GM19463 (cell line): ENCODE results near the gene PGAM2.

Source experiments
- ATAC-seq: cut with Tn5 transposase; IDR thresholded peaks from one replicate; pipeline ENCODE4 v1.9.1; 2021; ENCODE audit warnings: mild to moderate bottlenecking, moderate library complexity; ENCODE audit not compliant: unreplicated experiment

Gene PGAM2

GRCh38 chr7:44065431-44066110, at the start of gene PGAM2:
Gene PGAM2 (minus strand): TSS chr7:44065567. CDS start chr7:44065529, 38 bp downstream.
- no peak for ATAC-seq

GRCh38 chr7:44114586-44115310, 49.4 kb upstream of the PGAM2 start:
- ATAC-seq = no peak

GRCh38 chr7:44113764-44114354, 48.5 kb upstream of the PGAM2 start:
- ATAC-seq = no peak

GRCh38 chr7:44112997-44113763, 47.8 kb upstream of the PGAM2 start:
- ATAC-seq = no peak

GRCh38 chr7:44112231-44112996, 47.0 kb upstream of the PGAM2 start:
- ATAC-seq = no peak

- no peak for ATAC-seq
Observed at GRCh38 chr7:44111761-44112160, 46.4 kb upstream of the PGAM2 start.

- ATAC-seq = no peak
Observed at GRCh38 chr7:44110719-44111635, 45.6 kb upstream of the PGAM2 start.

GRCh38 chr7:44109991-44110390, 44.6 kb upstream of the PGAM2 start:
- ATAC-seq = no peak

- no peak for ATAC-seq
Observed at GRCh38 chr7:44108768-44109750, 43.7 kb upstream of the PGAM2 start.

GRCh38 chr7:44107961-44108767, 42.8 kb upstream of the PGAM2 start:
- ATAC-seq = no peak

GRCh38 chr7:44107116-44107960, 42.0 kb upstream of the PGAM2 start:
- ATAC-seq = no peak

GRCh38 chr7:44106311-44107065, 41.1 kb upstream of the PGAM2 start:
- no peak for ATAC-seq

GRCh38 chr7:44105832-44106231, 40.5 kb upstream of the PGAM2 start:
- ATAC-seq = no peak

- ATAC-seq = no peak
Observed at GRCh38 chr7:44104860-44105771, 39.7 kb upstream of the PGAM2 start.
